Activated CD4-positive, alpha-beta T cell treated with anti-CD3 and anti-CD28 coated beads, Interleukin-2, amount 50 U/mL, for 1 hour (primary cell): ENCODE data around the gene NPTX1.

Experiments
- DNase-seq: peaks from one replicate; pipeline ENCODE4 v3.0.0-alpha.2; 2020

The NPTX1 gene

DNA sequence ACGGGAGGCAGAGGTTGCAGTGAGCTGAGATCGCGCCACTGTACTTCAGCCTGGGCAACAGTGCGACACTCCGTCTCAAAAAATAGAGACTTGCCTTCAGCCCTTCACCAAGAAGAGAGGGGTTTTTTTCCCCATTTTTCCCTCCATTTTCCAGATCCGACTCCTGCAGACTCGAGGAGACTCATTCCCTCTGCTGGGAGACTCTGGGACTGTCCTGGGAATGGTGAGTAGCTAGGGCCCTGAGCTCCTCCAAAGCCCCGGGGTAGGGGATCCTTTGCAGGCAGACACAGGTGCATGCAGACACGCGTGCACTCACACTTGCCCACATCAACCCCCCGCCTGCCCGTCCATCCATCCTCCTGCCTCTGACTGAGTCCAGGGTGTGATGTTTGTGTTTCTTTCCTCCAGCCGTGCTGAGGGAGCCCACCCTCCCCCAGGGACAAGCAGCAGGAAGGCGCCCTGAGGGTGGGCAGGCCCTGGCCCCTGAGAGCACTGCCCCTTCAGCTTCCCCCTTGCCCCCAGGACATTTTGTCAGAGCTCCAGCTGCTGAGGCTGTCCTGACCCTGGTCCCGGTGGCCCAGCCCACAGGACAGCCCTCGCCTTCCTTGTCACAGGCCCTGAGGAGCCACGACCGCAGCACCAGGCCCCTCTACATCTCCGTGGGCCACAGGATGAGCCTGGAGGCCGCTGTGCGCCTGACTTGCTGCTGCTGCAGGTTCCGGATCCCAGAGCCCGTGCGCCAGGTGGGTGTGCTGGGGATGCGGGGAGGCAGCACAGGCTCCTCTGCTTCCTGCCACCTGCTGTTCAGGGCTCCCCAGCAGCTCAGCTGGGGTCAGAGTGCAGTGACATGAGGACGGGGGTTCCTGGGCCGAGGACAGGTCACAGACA lies 51.3 kb downstream of the NPTX1 start:
- no peak for DNase-seq

DNA sequence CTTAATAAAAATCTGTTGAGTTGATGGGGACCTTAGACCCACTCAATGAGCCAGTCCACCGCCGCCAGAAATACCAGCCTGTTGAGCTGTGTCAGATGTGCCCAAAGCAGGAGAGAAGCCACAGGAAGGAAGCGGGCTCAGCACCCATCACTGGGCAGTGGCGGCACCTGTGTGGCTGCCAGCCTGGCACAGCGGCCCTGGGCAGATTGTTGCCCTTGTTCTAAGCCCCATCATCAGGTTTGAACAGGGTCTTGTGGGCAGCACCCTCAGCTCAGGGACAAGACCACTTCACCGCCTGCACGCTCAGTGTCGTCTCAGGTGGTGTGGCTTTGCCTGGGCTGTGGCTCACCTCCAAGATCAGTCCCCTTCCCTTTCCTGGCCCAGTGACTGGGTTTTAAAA lies 52.1 kb downstream of the NPTX1 start:
- DNase-seq = no peak

DNA sequence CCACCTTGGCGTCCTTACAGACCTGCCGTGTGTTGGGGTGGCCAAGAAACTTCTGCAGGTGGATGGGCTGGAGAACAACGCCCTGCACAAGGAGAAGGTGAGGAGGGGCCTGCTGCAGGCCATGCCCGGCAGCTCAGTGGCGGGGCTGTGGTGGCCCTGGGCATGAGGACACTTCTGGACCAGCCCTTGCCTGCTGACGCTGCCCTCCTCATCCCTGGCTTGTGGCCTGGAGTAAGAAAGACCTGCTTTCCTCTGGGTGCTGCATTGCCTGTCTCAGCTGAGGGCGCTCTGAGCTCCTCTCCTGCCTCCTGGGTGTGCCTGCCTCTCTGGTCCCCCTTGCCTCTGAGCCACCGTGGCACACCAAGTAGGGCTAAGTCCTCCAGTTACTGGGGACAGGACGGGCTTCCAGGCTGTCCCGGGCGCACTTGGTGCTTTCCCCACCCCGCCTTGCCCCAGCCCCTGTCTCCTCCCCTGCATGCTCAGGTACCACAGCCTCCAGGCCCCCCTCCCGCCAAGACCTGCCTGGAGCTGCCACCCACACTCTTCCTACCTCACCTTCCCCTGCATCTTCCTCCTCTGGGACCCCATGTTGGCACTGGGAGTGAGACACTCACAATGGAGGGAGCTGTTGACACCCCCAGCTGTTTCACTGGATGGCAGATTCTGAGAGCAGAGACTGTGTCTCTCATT lies 52.7 kb downstream of the NPTX1 start:
- no peak for DNase-seq

DNA sequence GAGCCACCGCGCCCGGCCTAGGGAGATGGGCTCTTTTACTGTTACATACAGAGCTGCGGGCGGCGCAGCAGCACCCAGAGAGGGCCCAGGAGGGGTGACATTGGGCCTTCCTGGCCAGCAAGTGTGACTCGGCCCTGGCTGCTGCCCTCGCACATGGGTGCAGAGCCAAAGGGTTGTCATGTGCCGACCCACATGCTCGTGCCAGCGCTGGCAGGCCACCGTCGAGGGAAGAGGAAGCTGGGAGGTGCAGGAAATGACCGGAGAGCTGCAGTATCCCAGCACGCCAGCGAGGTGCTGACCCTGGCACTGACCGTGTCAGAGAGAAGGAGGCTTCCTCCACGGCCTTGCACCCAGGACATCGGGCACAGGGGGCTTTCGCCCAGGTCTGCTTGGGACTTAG lies 53.4 kb downstream of the NPTX1 start:
- no peak for DNase-seq

DNA sequence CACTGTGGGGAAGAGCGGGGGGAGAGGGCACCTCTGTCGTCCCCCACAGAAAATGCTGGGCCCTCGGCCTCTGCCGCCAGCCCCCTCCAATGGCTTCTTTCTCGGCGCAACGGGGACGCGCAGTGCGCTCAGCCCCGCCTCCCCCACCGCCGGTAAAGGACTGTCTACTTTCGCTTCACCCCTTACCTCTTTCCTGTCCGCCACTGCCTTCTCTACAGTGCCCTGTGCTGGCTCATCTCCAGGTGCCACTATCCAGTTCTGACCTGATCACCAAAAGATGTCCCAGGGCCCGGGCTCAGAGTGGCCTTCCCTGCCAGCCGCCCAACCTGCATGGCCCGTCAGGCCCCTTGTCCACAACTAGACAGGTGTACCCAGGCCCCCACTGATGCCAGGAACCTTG lies 54.1 kb downstream of the NPTX1 start:
- no peak for DNase-seq

DNA sequence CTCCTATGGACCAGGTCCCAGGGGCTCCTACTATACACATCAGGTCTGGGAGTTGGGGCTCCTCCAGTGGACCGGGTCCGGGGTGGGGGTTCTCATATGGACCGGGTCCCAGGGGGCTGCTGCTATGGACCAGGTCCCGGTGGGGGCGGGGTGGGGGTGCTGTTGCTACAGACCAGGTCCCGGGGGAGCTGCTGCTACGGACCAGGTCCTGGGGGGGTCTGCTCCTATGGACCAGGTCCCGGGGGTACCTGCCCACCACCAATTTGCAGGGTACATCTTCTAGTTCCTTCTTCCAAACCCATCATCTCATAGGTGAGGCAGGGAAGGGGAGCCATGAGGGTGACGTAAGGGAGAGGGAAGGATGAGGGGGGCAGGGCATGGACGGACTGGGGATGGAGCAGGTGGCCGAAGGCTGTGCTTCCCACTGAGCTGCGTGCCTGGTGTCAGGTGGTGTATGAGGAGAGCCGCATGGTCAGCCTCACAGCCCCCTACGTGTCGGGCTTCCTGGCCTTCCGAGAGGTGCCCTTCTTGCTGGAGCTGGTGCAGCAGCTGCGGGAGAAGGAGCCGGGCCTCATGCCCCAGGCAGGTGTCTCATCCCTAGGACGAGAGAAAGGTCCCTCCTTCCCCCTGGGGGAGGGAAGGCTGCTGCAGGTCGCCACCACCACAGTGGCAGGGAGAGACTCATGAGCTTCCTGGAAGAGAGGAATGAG lies 54.9 kb downstream of the NPTX1 start:
- DNase-seq = no peak

DNA sequence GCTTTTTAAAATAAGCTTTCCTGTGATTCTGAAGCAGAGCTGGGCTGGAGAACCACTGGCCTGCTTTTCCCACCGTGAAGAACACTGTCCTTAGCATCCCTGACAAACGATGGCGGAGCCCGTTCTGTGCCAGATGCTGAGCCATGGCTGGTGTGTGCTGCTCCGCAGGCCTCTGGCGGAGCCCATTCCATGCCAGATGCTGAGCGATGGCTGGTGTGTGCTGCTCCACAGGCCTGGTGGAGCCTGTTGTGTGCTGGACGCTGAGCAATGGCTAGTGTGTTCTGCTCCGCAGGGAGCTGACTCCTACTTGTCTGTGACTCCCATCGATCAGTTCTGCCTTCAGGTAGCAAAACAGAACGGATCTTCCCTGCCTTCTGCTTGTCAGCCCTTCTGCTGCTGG lies 57.2 kb downstream of the NPTX1 start:
- DNase-seq = no peak

DNA sequence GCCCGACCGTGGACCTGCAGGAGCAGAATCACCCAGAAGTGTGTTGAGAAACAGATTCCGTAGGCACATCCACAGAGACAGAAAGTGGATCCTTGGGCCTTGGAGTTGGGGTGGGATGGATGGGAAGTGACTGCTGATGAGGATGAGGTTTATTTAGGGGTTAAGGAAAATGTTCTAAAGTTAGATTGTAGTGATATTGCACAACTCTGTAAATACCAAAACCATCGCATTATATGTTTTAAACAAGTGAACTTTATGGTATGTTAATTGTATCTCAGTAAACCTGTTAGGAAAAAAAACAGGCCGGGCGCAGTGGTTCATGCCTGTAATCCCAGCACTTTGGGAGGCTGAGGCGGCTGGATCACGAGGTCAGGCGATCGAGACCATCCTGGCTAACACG lies 57.8 kb downstream of the NPTX1 start:
- no peak for DNase-seq
